Bronchial epithelial cell (primary cell): ENCODE measurements around the gene HGS. TPM values are rescaled to one million over a fixed set of nuclear protein-coding genes. Genes with fewer than 3 reads are reported as not detected.

ENCODE experiments used
- DNase-seq: peaks from one replicate; pipeline ENCODE4 v3.0.0-alpha.2; 2010; ENCODE audit warnings: low read depth
- FAIRE-seq: peaks from 2 replicates; lab custom pipeline; 2011; peaks lifted over from hg19 to GRCh38; lab: Jason Lieb, UNC
- H3K27me3 ChIP-seq: 2 replicates; pipeline ENCODE4 v1.5.1; 2011; ENCODE audit warnings: low read length; ENCODE audit not compliant: control insufficient read depth, insufficient read depth
- H3K36me3 ChIP-seq: 2 replicates; pipeline ENCODE4 v1.5.1; 2011; ENCODE audit warnings: low read length; ENCODE audit not compliant: control insufficient read depth, insufficient read depth
- H3K4me3 ChIP-seq: 2 replicates; pipeline ENCODE4 v1.5.1; 2011; ENCODE audit warnings: mild to moderate bottlenecking, low read depth, low read length, control low read depth
- CTCF ChIP-seq: IDR thresholded peaks from 2 replicates; pipeline ENCODE4 v1.5.1; 2011; ENCODE audit warnings: mild to moderate bottlenecking, moderate library complexity, low read length, control low read depth, inconsistent platforms; ENCODE audit not compliant: insufficient read depth, severe bottlenecking
- total RNA-seq: library from RNA; depleted of rRNA; stranded (reverse); fragments of >200 nt; gene quantifications from 2 replicates; pipeline ENCODE4 v1.2.1, GENCODE V29; 2014

Gene HGS
- total RNA-seq, 1 donor from 2014 or later: 77.7 TPM

- TF ChIP-seq CTCF: no peak
- Histone ChIP-seq H3K4me3 (no peak overlapping the region), H3K27me3 (no peaks in the 10 kb centered on the region), H3K36me3 (peaks cover 20% of the 10 kb centered on the region)
- FAIRE-seq (no peak), DNase-seq (no peak)
These were observed 23.2 kb downstream of the HGS start for GRCh38 chr17:81706757-81707624.

GRCh38 chr17:81707725-81708646, 24.2 kb downstream of the HGS start:
- H3K4me3 ChIP-seq: no peak overlapping the region
- FAIRE-seq: no peak
- DNase-seq: no peak
- peaks cover 20% of the 10 kb centered on the region for H3K36me3 ChIP-seq
- TF ChIP-seq CTCF: no peak
- no peaks in the 10 kb centered on the region for H3K27me3 ChIP-seq

DNA sequence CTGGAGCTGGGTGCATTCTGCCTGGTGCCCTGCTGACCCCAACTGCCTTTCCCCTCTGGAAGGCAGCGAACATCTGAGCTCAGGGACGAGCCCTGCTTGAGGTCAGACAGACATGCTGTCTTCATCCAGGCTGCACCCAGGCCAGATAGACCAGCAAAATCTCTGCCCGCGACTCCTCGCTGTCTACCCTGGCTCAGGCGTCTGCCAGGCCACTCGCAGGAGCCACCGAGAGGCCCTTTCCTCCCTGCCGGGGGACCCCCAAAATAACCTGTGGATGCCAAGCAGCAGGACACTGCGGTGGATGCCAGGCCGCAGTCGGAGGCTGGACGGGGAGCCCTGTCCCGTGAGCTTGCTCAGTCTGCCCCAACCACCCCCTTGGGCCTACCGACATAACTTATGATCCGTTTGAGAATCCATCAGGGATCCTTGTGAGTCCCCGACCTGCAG, 25.0 kb downstream of the HGS start:
- DNase-seq (no peak), FAIRE-seq (no peak)
- Histone ChIP-seq H3K36me3 (peaks cover 20% of the 10 kb centered on the region), H3K27me3 (no peaks in the 10 kb centered on the region), H3K4me3 (no peak overlapping the region)
- TF ChIP-seq CTCF: no peak

DNA sequence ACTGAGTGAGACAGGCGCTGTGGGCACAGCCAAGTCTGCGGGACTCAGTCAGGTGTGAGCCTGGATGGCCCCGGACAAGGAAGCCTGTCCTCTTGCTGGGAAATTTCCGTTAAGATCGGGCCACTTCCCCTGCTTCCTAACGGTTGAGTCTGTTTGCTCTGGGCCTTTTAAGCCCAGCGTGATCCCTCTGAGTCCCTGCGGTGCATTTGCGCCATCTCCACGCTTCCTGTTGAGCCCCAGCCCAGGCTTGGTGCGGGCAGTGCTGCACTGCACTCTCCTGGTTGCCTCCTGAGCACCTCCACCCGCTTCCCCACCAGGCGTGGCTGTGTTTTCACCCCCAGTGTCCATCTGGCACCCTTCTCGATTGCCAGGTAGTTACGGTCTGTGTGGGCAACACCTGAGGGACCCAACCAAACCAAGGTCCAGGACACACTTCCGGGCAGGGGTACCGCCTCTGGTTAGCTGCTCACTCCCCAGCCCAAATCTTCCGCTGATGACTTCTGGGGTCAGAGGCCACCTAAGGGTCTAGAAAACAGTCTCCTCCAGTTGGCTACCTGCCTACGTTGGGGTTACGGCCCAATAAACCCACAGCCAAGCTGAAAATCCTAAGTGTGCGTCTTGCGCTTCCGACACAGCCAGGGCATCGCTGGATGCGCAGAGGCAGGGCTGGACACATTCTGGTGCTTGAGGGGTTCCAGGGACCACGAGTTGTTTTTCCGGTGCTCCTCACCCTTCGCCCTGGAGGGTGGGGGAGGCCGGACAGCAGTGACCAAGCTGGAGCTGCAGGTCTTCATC, 26.9 kb downstream of the HGS start:
- no peak overlapping the region for H3K4me3 ChIP-seq
- H3K36me3 ChIP-seq: peaks cover 15% of the 10 kb centered on the region
- DNase-seq (no peak), FAIRE-seq (no peak)
- H3K27me3 ChIP-seq: no peaks in the 10 kb centered on the region
- no peak for TF ChIP-seq CTCF

- TF ChIP-seq CTCF: no peak
- H3K36me3 ChIP-seq: peaks cover 10% of the 10 kb centered on the region
- peak within 1 kb of the TSS; percentile 62 for H3K4me3 ChIP-seq
- DNase-seq (peak; percentile 67), FAIRE-seq (no peak)
- H3K27me3 ChIP-seq: no peaks in the 10 kb centered on the region
These were observed 28.1 kb downstream of the HGS start, which contains the start of gene SLC25A10 for GRCh38 chr17:81711814-81712467. SLC25A10 (plus strand) TSS chr17:81712284; CDS start chr17:81712427, 143 bp downstream.
